Fibroblast of skin of left quadriceps (primary cell): ENCODE measurements around the gene CMTR1.
"Not testable (repeated sequence)": the region's sequence is repeated elsewhere in the genome, so short reads cannot be mapped to it uniquely, and the experiment has no call there.

Source experiments
- DNase-seq, 2 experiments: peaks; one replicate each; pipeline ENCODE4 v3.0.0-alpha.2; 2013; ENCODE audit warnings: low read depth in 2 of 2

CMTR1 gene

GRCh38 chr6:37492236-37492972 lies 59.4 kb downstream of the CMTR1 start:
- DNase-seq, result no peak

- DNase-seq, result no peak
Observed at GRCh38 chr6:37492991-37493660, 60.1 kb downstream of the CMTR1 start.

DNA sequence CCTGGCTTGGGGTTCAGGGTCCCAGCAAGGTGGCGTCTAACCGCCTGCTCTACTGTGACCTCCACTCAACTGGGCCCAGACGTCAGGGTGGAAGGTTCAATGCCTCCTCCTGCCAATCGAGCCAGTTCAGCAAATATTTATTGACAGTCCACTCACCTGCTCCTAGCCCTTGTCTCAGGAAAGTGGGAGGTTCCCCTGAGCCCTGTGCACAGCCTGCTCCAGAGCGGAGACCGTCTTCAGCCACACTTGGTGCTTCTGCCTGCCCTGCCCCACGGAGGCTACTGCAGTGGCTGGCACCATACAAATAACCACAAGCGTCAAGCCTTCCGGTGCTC lies 60.6 kb downstream of the CMTR1 start:
- DNase-seq, result no peak

DNA sequence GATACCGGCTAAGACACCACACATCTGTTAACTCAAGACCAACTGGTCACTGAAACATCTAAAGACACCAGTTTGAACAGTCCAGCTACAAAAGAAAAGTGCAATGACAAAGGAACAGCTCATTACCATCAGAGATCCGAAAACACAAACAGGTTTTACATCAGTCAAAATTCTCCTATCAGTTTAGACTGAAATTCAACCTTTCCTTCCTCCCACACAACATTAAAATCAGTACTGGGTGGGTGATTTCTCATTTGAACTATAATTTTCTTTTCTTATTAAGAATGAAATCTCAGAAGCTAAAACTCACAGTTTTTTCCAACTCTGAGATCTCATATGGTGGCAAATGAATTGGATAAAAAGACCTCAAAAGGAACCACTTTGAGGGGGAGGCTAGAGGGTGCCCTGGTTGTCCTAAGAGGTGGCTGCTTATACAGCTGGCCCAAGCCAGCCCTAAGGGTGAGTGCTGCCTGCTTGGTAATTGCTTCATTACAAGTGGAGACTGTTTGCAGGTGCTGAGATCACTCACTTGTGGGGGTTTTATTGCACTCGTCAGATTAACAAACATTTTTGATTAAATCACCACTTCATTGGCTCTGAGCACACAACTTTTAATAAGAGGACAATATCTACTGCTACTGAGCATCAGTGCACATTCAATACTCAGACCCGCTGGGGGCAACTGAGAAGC lies 62.4 kb downstream of the CMTR1 start:
- no peak for DNase-seq

GRCh38 chr6:37496951-37497885 lies 64.2 kb downstream of the CMTR1 start:
- no peak for DNase-seq

- peak; percentile 94 to 95 for DNase-seq
Observed at GRCh38 chr6:37499433-37500293, 66.6 kb downstream of the CMTR1 start, which contains the start of gene CCDC167. Gene CCDC167 (minus strand): TSS chr6:37499893. CDS start chr6:37499863, 30 bp downstream.

GRCh38 chr6:37500294-37500608 lies 67.2 kb downstream of the CMTR1 start:
- DNase-seq, result no peak

- DNase-seq, result not testable (repeated sequence)
Observed at GRCh38 chr6:37500904-37501303, 67.9 kb downstream of the CMTR1 start.

GRCh38 chr6:37501632-37502491 lies 68.8 kb downstream of the CMTR1 start:
- no peak for DNase-seq

GRCh38 chr6:37502703-37503291 lies 69.8 kb downstream of the CMTR1 start:
- DNase-seq, result no peak

DNA sequence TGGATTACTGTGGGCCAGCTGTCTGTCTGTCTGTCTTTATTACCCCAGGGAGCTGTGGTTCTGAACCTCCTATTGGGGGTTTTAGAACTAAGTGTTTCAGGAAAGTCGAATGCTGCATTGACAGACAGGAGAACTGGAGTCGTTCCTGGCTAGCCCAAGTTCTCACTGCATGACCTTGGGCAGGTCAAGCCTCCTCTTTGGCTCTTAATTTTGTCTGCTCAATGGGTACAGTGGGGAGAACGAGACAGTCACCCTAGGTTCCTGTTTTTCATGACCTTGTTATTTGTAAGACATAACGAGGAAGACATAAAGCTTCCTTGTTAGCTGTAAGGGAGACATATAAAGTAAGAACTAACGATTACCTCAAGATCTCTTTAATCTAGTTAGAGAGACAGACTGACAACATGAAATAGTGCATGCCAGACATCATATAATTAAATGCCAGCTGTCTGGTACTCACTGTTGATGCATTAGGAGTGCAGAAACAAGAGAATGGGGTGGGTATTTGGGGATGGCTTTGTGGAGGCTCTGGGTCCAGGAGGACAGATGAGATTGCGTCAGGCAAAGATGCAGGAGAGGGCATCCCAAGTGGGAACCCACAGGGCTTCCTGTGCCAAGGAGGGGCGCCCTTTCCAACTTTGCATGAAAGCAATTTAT lies 70.4 kb downstream of the CMTR1 start:
- no peak for DNase-seq

DNA sequence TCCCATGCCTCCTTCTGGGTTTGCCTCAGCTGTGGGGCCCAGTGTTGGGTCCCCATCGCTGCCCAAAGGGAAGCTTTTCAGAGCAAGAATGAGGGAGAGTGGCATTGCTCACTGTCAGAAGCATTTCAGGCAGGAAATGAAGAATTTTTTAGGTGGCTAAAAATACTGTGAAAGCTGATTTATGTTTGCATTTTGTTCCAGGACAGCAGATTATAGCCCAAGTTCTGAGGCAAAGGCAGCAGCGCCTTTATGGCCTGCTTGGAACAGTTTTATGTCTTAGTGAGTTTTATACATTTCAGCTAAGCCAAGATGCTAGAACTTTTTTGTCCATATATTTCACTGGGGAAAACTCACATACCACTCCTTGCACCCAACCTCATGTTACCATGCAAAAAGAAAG lies 71.0 kb downstream of the CMTR1 start:
- DNase-seq, result no peak

- no peak for DNase-seq
Observed at GRCh38 chr6:37506479-37506878, 73.5 kb downstream of the CMTR1 start.

GRCh38 chr6:37507077-37507476 lies 74.1 kb downstream of the CMTR1 start:
- DNase-seq, result no peak

GRCh38 chr6:37507690-37508421 lies 74.8 kb downstream of the CMTR1 start:
- DNase-seq, result no peak

- DNase-seq, result no peak
Observed at GRCh38 chr6:37511201-37511600, 78.2 kb downstream of the CMTR1 start.

- no peak for DNase-seq
Observed at GRCh38 chr6:37511910-37512399, 78.9 kb downstream of the CMTR1 start.

DNA sequence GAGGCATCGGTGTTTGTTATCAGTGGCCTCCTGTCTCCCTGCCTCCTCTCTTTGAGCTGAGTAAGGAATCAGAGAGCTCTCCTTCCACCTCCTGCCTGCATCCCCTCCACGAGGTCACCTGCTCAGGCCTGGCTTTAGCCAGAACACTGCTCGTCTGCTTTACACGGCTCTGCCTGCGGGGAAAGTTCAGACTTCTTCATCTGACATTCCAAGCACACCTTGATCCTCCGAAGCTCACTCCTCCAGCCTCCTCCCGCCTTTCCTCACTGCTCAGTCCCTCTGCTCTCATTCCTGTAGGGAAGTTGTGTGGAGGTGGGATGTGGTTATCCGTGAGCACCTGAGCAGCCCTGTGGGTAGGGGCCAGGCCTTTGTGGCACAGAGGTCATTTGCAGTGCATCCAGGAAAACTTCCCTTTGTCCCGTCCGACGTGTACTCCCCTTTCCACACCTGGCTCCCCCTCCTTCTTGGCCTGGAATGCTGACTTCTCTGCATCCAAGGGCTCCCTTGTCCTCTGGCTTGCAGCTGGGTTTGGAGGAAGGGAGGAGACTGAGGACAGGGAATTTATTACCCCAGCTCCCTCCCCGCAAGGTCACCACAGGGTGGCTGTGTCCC lies 79.5 kb downstream of the CMTR1 start:
- no peak for DNase-seq
